ENCODE data around the gene DPF3. TPM values are rescaled to one million over a fixed set of nuclear protein-coding genes. Genes with fewer than 3 reads are reported as not detected.

The DPF3 gene
- total RNA-seq, 1 donor from 2014 or later = 0.86 TPM

DNA sequence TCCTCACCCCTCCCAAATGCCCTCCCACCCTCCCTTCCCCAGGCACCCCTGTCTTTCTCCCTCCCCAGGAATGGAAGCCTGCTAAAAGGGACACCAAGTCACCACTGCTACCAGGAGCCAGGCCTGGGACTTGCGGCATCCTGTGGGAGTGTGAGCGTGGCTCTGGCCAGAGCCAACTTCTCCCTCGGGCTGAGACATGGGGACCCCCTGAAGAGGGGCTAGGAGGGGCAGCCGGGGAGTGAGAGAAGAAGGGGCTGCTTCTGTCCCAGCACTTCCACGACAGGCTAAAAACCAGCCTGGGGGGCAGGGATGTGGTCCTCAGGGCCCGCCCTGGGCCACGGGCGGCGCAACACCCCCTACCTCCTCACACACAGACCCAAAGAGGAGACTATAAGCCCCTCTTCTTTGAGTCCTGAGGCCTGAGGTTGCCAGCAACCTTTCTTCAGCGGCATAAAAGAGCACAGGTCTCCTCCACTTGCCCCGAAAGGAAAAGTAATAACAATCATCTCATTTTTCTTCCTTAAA, 278.9 kb downstream of the DPF3 start:
- DNase-seq (ENCODE audit: low read depth) = no peak
- H3K4me3 ChIP-seq (ENCODE audit: low read depth, low read length) = no peak overlapping the region
- no peak for TF ChIP-seq CTCF (conservative IDR thresholded peaks at IDR 0.05; ENCODE audit: low read depth, low read length)

GRCh38 chr14:72614365-72614764, 279.5 kb downstream of the DPF3 start:
- DNase-seq (ENCODE audit: low read depth) = no peak
- no peak for TF ChIP-seq CTCF (conservative IDR thresholded peaks at IDR 0.05; ENCODE audit: low read depth, low read length)
- H3K4me3 ChIP-seq (ENCODE audit: low read depth, low read length) = no peak overlapping the region

DNA sequence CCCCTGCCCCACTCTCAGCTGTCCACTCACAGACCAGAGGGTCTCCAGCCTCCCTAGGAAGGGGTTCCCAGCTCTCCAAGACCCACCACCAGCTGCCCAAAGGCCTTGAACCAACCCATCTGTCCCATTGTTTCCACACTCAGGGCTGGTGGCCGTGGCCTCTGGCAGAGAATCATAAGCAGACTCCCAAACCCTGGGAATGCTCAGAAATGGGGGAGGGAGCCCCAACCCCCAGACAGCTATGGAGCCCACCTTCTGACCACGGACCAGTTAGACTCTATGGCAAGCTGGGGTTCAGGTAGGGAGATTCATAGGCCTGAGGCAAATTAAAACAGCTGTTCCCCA, 280.0 kb downstream of the DPF3 start:
- no peak overlapping the region for H3K4me3 ChIP-seq (ENCODE audit: low read depth, low read length)
- no peak for DNase-seq (ENCODE audit: low read depth)
- no peak for TF ChIP-seq CTCF (conservative IDR thresholded peaks at IDR 0.05; ENCODE audit: low read depth, low read length)

DNA sequence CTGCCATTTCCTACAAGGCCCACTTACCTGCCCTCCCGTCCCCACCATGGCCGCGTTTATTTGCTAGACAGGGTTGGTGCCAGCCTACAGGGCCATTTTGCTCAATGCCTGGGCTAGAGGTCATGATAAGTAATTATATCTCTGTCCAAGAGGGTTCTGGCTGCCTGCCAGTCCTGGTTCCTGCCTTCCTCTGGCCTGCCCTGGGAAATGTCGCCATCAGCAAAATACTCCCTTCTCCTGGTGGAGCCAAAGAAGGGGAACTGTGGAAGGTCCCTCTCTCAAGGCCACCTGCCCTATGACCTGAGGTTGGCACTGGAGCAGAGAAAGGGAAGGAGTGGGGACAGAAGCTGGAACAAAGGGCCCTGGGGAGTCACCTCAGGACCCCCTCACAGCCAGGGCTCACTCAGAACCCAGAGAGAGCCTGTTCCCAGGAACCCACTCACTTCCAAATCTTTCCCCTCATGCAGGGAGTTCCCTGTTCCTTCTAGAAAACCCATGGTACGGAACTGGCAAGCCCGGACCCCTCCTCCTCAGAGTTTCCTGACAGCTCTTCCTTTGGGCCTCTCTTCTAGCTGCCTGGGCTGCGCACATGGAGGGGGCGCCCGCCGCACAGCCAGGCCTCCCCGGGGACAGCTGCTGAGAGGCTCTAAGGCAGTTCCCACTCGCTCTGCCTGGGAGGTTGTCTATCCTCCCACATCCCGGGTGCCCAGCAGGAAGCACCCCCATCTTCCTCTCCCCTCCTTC, 280.5 kb downstream of the DPF3 start:
- TF ChIP-seq CTCF (conservative IDR thresholded peaks at IDR 0.05; ENCODE audit: low read depth, low read length) = no peak
- DNase-seq (ENCODE audit: low read depth) = no peak

GRCh38 chr14:72612041-72612440, 281.9 kb downstream of the DPF3 start:
- H3K4me3 ChIP-seq (ENCODE audit: low read depth, low read length) = no peak overlapping the region
- DNase-seq (ENCODE audit: low read depth) = no peak
- no peak for TF ChIP-seq CTCF (conservative IDR thresholded peaks at IDR 0.05; ENCODE audit: low read depth, low read length)

More for the DNA sequence above, 280.5 kb downstream of the DPF3 start:
- no peak overlapping the region for H3K4me3 ChIP-seq (ENCODE audit: low read depth, low read length)

- TF ChIP-seq CTCF (conservative IDR thresholded peaks at IDR 0.05; ENCODE audit: low read depth, low read length) = no peak
- H3K4me3 ChIP-seq (ENCODE audit: low read depth, low read length) = no peak overlapping the region
- DNase-seq (ENCODE audit: low read depth) = no peak
These were observed 282.4 kb downstream of the DPF3 start for GRCh38 chr14:72611506-72611905.

GRCh38 chr14:72610831-72611200, 283.1 kb downstream of the DPF3 start:
- no peak for TF ChIP-seq CTCF (conservative IDR thresholded peaks at IDR 0.05; ENCODE audit: low read depth, low read length)
- no peak overlapping the region for H3K4me3 ChIP-seq (ENCODE audit: low read depth, low read length)
- no peak for DNase-seq (ENCODE audit: low read depth)

Measured in epithelial cell of proximal tubule (primary cell).